ENCODE results near the gene TMA7.

- TF ChIP-seq CTCF (conservative IDR thresholded peaks at IDR 0.05) (no peak), ZFX (IDR thresholded peaks at IDR 0.05) (no peak; the same call in 1 of the 2 replicates)
Measured at GRCh38 chr3:48466386-48467109, 26.5 kb downstream of the TMA7 start.

All from C4-2B (cell line).